Ovary (tissue), 9 donors: Measurements from ENCODE around the gene AHRR. TPM values are rescaled to one million over a fixed set of nuclear protein-coding genes. Genes with fewer than 3 reads are reported as not detected.

ENCODE experiments used
- polyA plus RNA-seq, 2 donors: library from polyadenylated mRNA; stranded (reverse); fragments of 200-250 nt in 1 of 2; fragments of 350-450 nt in 1 of 2; fragmentation: Illumina TruSeq in 1 of 2; extraction: RNeasy Lipid Tissue Mini Kit (QIAGEN cat#74804) in 1 of 2; gene quantifications; one replicate each; pipeline ENCODE4 v1.2.3, GENCODE V29; 2013 to 2014
- total RNA-seq, 7 donors: library from RNA; depleted of rRNA in 2 of 7; stranded (reverse); fragments of >200 nt in 2 of 7; fragmentation: NEBNext Ultra II Directional in 3 of 7; extraction: Animal tissue kit (Norgen Biotek cat#: 25700) in 3 of 7; gene quantifications; one replicate each; pipeline versions ENCODE4 v1.1.0 to v1.2.4, GENCODE V29; 2016 to 2023
- donor health status: DM: no; HTN: no; CAD: no; lungs with moderate emphysema.
- donor health status: DM: no; HTN: no; CAD: no.
- donor health status: Bipolar disorder and iron deficiency.
- donor health status: DM: yes; HTN: yes; CAD: no.
- donor health status: DM: no; HTN: no; CAD: no.
- donor health status: DM: yes; HTN: yes; CAD: no.

AHRR gene
- total and polyA plus RNA-seq, 9 donors: 0.72 to 14.9 (median 2.0) TPM

Other genes with a start within 250 kb of the AHRR start
- gene PLEKHG4B, start 229.5 kb upstream of the AHRR start, total RNA-seq: 1 to 10 TPM; 1.1 to 4.0 (median 2.0) TPM
- gene PLEKHG4B, start 229.5 kb upstream of the AHRR start, polyA plus RNA-seq: under 1 TPM; 0.47 to 0.85 TPM
- under 1 TPM in 2 of 7 donors, not detected in 5; 0.38 to 0.92 TPM for gene LRRC14B, start 130.2 kb upstream of the AHRR start, total RNA-seq
- gene LRRC14B, start 130.2 kb upstream of the AHRR start, polyA plus RNA-seq: under 1 TPM in 1 of 2 donors, not detected in 1; 0.04 TPM
- gene CCDC127, start 103.6 kb upstream of the AHRR start, total RNA-seq: 1 to 10 TPM; 2.5 to 9.9 (median 6.0) TPM
- gene CCDC127, start 103.6 kb upstream of the AHRR start, polyA plus RNA-seq: 1 to 10 TPM; 4.7 to 6.8 TPM
- 100 to 1,000 TPM in 4 of 7 donors, 10 to 100 TPM in 3; 69.6 to 169 (median 103) TPM for gene SDHA, start 103.4 kb upstream of the AHRR start, total RNA-seq
- gene SDHA, start 103.4 kb upstream of the AHRR start, polyA plus RNA-seq: 100 to 1,000 TPM in 1 of 2 donors, 10 to 100 TPM in 1; 94.7 to 112 TPM
- gene PDCD6, start 50.1 kb upstream of the AHRR start, total RNA-seq: 10 to 100 TPM; 67.4 to 85.0 (median 73.9) TPM
- gene PDCD6, start 50.1 kb upstream of the AHRR start, polyA plus RNA-seq: 100 to 1,000 TPM in 1 of 2 donors, 10 to 100 TPM in 1; 84.5 to 103 TPM
- gene EXOC3, start 121.5 kb downstream of the AHRR start, total RNA-seq: 10 to 100 TPM; 25.5 to 67.4 (median 53.8) TPM
- 10 to 100 TPM; 33.1 to 41.4 TPM for gene EXOC3, start 121.5 kb downstream of the AHRR start, polyA plus RNA-seq
- 1 to 10 TPM; 1.7 to 3.6 (median 2.3) TPM for gene SLC9A3, start 202.7 kb downstream of the AHRR start, total RNA-seq
- gene SLC9A3, start 202.7 kb downstream of the AHRR start, polyA plus RNA-seq: 1 to 10 TPM; 1.2 to 1.7 TPM